ENCODE measurements around the gene PRMT7.

The PRMT7 gene

DNA sequence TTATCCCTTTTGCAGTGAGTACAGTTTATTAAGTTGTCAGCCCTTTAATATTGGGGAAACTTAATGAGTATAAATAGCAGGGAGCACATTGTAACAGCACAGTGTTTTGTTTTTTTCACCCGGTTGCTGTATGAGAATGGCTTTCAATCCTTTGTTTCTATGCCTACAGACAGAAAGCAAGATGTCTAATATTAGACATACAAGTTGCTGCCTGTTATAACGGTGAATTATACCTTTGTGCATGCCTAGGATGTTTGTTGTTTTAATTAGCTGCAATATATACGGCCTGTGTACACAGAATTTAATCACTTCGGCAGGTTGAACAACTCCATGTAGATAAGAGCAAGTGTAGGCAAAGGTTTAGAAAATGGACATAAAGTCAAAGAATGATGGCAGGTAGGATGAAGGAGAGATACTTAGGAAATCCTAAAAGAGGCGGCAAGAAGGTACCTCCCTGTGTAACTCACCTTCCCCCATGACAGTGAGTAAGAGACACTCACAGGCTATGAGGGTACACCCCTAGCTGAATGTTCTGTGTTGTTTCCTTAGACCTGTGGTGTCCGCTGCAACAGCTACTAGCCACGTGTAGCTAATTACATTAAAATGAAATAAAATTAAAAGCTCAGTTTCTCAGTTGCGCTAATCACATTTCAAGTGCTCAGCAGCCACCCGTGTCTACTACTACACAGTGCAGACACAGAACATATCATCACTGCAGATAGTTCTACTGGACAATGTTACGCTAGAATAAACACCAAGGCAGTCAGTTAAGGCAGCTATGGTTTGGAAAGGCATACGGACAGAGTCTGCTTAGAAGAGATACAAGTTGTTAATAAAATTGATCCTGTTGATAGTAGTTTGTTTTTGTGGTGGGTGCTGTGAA is 11.0 kb upstream of the PRMT7 start:
- no peaks in the 10 kb centered on the region for H3K27me3 ChIP-seq (ENCODE audit: insufficient read depth, low read length)
- H3K4me3 ChIP-seq (ENCODE audit: low read length), result no peak overlapping the region
- peaks cover 75% of the 10 kb centered on the region for H3K36me3 ChIP-seq (ENCODE audit: insufficient read depth, low read length)
- H3K9me3 ChIP-seq (ENCODE audit: low read length), result no peaks in the 10 kb centered on the region
- no peak overlapping the region for H2AFZ ChIP-seq (ENCODE audit: low read depth, low read length)
- peaks cover 2% of the 10 kb centered on the region for H3K4me1 ChIP-seq (ENCODE audit: insufficient read depth, low read length)

DNA sequence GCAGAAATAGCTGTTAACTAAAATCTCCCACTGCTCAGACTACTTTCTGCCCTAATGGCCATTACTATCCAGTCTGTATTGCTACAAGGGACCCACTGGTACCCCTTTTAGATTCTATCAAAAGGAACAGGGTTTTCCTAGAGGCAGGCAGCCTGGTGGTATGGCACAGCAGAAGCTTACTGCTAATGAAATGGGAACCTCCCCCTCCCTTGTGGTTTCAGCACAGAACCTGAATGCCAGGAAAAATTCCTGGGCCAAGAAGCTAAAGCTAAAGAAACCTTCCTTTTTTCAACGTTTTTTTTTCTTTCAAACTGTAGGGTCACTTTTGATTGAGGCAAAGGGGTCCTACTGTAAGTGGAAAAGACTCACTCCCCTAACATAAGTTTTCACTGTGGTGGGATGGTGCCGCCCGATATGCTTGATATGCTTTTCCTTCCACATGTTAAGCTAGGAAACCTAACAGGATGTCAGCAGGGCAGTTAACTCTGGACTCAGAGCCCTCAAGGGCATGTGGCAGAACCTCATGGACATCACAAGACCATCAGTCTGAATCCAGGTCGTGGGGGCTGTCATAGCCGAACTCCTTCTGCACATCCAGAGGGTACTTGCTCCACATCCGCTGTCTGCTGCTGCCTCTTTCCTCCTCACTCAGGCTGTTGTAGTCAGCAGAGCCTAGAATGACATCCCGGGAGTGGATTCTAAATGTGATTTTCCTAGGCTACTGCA is 9.9 kb upstream of the PRMT7 start:
- H3K36me3 ChIP-seq (ENCODE audit: insufficient read depth, low read length), result peaks cover 82% of the 10 kb centered on the region
- H3K9me3 ChIP-seq (ENCODE audit: low read length), result no peaks in the 10 kb centered on the region
- H3K4me1 ChIP-seq (ENCODE audit: insufficient read depth, low read length), result peaks cover 2% of the 10 kb centered on the region

DNA sequence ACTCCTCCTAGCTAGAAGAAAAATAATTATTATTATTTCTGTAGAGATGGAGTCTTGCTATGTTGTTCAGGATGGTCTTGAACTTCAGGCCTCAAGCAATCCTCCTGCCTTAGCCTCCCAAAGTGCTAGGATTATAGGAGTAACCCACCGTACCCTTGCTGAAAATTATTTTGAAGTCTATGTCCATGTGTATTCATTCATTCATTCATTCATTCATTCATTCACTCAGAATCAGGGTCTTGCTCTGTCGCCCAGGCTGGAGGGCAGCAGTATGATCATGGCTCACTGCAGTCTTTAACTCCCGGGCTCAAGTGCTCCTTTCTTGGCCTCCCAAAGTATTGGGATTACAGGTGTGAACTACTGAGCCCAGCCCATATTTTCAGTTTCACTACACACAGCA is 4.2 kb upstream of the PRMT7 start:
- H2AFZ ChIP-seq (ENCODE audit: low read depth, low read length), result no peak overlapping the region
- H3K9me3 ChIP-seq (ENCODE audit: low read length), result no peaks in the 10 kb centered on the region
- peaks cover 45% of the 10 kb centered on the region for H3K36me3 ChIP-seq (ENCODE audit: insufficient read depth, low read length)
- peaks cover 14% of the 10 kb centered on the region for H3K4me1 ChIP-seq (ENCODE audit: insufficient read depth, low read length)
- H3K27me3 ChIP-seq (ENCODE audit: insufficient read depth, low read length), result no peaks in the 10 kb centered on the region
- H3K4me3 ChIP-seq (ENCODE audit: low read length), result no peak overlapping the region

More for the DNA sequence above, 9.9 kb upstream of the PRMT7 start:
- H3K4me3 ChIP-seq (ENCODE audit: low read length), result no peak overlapping the region
- no peaks in the 10 kb centered on the region for H3K27me3 ChIP-seq (ENCODE audit: insufficient read depth, low read length)
- no peak overlapping the region for H2AFZ ChIP-seq (ENCODE audit: low read depth, low read length)

DNA sequence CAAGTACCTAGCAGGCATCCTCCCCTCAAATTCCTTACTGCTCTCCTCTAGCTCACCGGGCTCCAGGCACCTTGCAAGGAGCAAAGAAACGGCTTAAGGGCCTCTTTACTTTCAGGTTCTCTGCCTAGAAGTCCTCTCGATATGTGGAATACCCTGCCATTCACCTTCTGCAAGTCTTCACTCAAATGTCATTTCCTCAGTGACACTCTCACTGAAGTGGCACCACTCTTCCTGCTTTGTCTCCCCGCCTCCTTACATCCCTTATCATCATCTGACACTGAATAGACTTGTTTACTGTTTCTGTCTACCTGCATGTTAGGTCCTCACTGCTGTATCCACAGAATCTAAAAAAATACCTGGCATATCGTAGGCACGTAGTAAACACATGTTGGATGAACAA is 1.0 kb upstream of the PRMT7 start:
- peaks cover 22% of the 10 kb centered on the region for H3K4me1 ChIP-seq (ENCODE audit: insufficient read depth, low read length)
- H3K4me3 ChIP-seq (ENCODE audit: low read length), result peak overlapping the region; percentile 86
- H3K27me3 ChIP-seq (ENCODE audit: insufficient read depth, low read length), result no peaks in the 10 kb centered on the region
- no peak overlapping the region for H2AFZ ChIP-seq (ENCODE audit: low read depth, low read length)
- no peaks in the 10 kb centered on the region for H3K9me3 ChIP-seq (ENCODE audit: low read length)
- peaks cover 32% of the 10 kb centered on the region for H3K36me3 ChIP-seq (ENCODE audit: insufficient read depth, low read length)

DNA sequence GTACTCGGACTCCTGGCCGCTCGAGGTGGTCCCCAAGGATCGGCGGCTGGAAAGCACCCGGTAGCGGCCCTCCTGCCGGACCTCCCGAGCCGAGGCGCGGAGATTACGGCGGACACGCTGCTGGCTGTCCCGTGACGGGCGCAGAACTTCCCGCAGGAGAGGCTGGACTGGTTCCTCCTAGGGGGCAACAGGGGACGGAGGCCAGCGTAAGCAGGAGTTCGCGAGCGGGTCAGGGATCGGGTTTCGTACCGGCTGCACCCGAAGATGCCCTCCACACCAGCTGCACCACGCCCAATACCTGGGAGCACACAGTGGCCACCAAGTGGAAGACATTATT is 414 bp upstream of the PRMT7 start:
- Histone ChIP-seq H2AFZ (ENCODE audit: low read depth, low read length) (peak overlapping the region; percentile 72), H3K27me3 (ENCODE audit: insufficient read depth, low read length) (no peaks in the 10 kb centered on the region), H3K9me3 (ENCODE audit: low read length) (no peaks in the 10 kb centered on the region), H3K36me3 (ENCODE audit: insufficient read depth, low read length) (peaks cover 32% of the 10 kb centered on the region), H3K4me1 (ENCODE audit: insufficient read depth, low read length) (peaks cover 22% of the 10 kb centered on the region), H3K4me3 (ENCODE audit: low read length) (peak overlapping the region; percentile 86)

DNA sequence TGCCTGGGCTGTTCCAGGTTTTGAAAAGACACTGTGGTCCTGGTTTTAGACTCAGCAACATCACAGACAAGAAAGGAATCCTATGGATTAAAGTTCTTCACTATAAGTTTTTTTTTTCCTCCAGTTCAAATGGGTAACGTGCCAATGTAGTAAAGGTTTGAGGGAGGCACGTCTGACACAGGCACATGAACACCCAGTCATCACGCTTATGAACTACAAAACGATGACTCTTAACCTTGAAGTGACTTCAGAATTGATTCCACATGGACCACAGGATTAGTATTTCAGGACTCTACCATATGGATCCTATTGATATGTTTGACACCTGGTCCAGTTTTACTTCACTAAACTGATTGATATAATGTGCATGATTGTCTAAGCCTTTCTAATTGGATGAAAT is 2.3 kb downstream of the PRMT7 start:
- Histone ChIP-seq H2AFZ (ENCODE audit: low read depth, low read length) (no peak overlapping the region), H3K4me3 (ENCODE audit: low read length) (no peak overlapping the region), H3K27me3 (ENCODE audit: insufficient read depth, low read length) (no peaks in the 10 kb centered on the region), H3K36me3 (ENCODE audit: insufficient read depth, low read length) (peaks cover 34% of the 10 kb centered on the region), H3K4me1 (ENCODE audit: insufficient read depth, low read length) (peaks cover 22% of the 10 kb centered on the region), H3K9me3 (ENCODE audit: low read length) (no peaks in the 10 kb centered on the region)

DNA sequence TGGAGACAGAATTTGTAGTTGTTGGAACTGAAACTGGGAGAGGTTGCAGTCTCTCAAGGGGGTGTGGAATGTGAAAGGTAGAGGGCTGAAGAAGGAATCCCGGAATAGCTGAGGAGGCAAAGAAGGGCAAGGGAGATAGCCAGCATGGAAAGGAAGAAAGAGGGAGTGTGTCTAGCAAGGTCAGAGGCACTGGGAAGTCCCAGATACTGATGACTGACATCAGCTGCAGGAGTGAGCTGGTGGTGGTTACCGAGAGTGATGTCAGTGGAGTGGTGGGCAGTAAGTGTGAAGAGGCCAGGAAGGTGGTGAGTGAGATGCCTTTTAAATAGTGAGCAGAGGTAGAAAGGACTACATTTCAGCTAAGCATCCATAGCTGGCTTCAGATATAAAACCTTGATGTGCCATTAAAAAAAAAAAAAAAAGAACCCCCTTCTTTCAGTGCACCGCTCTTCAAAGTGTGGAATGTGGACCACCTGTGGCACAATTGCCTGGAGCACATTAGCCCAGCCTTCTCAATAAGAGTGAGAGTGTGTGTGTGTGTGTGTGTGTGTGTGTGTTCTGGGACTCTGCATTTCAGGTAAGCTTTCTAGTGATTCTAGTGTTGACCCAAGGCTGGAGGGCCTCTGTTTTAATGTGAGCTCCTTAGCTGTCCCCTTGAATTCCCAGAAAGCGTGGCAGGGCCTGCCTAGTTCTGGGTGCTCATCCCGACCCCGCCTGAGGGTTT is 8.5 kb downstream of the PRMT7 start:
- Histone ChIP-seq H2AFZ (ENCODE audit: low read depth, low read length) (no peak overlapping the region), H3K27me3 (ENCODE audit: insufficient read depth, low read length) (no peaks in the 10 kb centered on the region), H3K9me3 (ENCODE audit: low read length) (no peaks in the 10 kb centered on the region), H3K4me1 (ENCODE audit: insufficient read depth, low read length) (no peaks in the 10 kb centered on the region), H3K36me3 (ENCODE audit: insufficient read depth, low read length) (peaks cover 63% of the 10 kb centered on the region), H3K4me3 (ENCODE audit: low read length) (no peak overlapping the region)

DNA sequence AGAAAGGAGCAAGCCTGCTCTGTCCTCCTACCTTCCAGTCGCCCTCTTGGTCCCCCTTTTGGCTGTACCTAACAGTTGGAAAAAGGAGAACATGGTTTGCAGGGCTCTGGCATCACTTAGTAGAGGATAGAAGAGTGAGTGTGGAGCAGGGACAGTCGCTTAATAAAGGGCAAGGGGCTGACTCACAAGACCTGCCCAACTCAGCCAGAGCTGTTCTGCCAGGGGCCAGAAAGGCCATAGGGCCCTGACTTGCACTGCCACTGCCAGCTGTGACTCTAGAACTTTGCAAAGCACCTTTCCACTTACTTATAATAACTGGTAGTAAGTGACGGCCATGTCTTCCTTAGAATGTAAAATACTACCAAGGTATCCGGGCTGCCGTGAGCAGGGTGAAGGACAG is 13.5 kb downstream of the PRMT7 start:
- no peak overlapping the region for H3K4me3 ChIP-seq (ENCODE audit: low read length)
- no peaks in the 10 kb centered on the region for H3K9me3 ChIP-seq (ENCODE audit: low read length)
- no peaks in the 10 kb centered on the region for H3K4me1 ChIP-seq (ENCODE audit: insufficient read depth, low read length)
- no peak overlapping the region for H2AFZ ChIP-seq (ENCODE audit: low read depth, low read length)
- H3K36me3 ChIP-seq (ENCODE audit: insufficient read depth, low read length), result peaks cover 53% of the 10 kb centered on the region
- no peaks in the 10 kb centered on the region for H3K27me3 ChIP-seq (ENCODE audit: insufficient read depth, low read length)

DNA sequence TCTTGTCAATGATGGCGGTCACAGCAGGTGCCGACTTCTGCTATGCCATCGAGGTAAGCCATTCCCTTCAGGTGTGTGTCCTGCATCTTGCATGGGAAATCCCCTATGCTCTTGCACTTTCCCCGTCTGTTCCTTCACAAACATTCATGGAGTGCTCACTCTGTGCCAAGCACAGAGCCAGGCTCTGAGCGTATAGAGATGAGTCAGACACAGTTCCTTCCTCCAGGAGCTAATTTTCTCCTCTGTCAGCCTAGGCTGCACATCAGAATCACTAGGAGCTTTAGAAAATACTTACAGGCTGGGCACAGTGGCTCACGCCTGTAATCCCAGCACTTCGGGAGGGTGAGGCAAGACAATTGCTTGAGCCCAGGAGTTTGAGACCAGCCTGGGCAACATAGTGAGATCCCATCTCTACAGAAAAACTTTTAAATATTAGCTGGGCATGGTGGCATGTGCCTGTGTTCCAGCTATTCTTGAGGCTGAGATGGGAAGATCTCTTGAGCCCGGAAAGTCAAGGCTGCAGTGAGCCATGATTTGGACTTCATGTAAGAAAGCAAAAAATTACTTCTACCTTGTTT is 14.1 kb downstream of the PRMT7 start:
- no peaks in the 10 kb centered on the region for H3K27me3 ChIP-seq (ENCODE audit: insufficient read depth, low read length)
- H3K4me1 ChIP-seq (ENCODE audit: insufficient read depth, low read length), result no peaks in the 10 kb centered on the region
- H3K4me3 ChIP-seq (ENCODE audit: low read length), result no peak overlapping the region
- no peak overlapping the region for H2AFZ ChIP-seq (ENCODE audit: low read depth, low read length)
- H3K36me3 ChIP-seq (ENCODE audit: insufficient read depth, low read length), result peaks cover 53% of the 10 kb centered on the region
- no peaks in the 10 kb centered on the region for H3K9me3 ChIP-seq (ENCODE audit: low read length)

DNA sequence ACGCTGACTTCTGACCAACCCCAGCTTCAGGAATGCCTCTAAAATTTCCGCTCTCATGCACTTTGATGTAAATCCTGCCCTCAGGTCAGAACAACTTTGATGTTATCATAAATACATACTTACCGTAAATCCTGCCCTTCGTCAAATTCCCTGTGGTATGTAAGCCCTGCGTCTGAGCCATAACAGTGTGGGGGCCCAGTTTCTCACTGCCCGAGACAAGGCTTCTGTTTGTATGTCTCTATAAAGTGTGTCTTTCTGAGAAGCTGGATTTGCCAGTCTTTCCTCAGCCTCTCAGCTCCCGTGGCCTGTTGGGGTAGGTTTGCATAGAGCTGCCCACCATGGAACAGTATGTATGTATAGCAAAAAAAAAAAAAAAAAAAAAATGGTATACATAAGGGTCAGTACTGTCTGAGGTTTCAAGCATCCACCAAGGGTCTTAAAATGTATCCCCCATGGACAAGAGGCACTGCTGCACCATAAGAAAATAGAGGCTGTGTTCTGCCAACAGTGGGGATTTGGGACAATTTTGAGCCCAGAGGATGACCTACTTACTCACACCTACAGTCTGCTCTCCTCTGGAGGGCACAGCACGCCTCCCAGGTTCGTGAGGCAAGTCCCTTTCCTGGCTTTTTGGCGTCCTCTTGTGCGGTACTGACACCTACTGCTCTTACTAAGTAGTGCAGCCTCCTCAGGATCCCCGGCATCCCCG is 17.5 kb downstream of the PRMT7 start:
- H3K27me3 ChIP-seq (ENCODE audit: insufficient read depth, low read length), result no peaks in the 10 kb centered on the region
- no peaks in the 10 kb centered on the region for H3K9me3 ChIP-seq (ENCODE audit: low read length)
- H3K4me1 ChIP-seq (ENCODE audit: insufficient read depth, low read length), result no peaks in the 10 kb centered on the region
- no peak overlapping the region for H2AFZ ChIP-seq (ENCODE audit: low read depth, low read length)
- H3K36me3 ChIP-seq (ENCODE audit: insufficient read depth, low read length), result peaks cover 51% of the 10 kb centered on the region
- H3K4me3 ChIP-seq (ENCODE audit: low read length), result no peak overlapping the region

DNA sequence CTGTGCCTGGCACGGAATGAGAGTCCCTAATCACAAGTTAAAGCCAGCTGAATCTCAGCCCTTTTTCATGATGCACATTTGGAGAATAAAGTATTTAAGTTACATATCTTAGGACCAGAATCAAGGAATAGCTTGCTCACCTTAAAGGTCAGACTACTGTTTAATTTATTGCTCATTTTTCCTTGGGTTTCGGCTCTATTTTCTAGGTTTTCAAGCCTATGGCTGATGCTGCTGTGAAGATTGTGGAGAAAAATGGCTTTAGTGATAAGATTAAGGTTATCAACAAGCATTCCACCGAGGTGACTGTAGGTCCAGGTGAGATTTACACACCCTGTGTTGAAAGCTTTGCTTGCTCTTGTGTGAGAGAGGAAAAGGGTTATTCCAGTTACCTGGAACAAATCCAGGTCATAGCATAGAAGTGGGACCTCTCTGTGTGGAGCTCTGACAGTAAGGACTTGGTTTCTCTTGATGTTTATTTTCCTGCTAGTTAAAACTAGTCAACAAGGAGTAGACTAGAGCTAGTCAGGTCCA is 18.1 kb downstream of the PRMT7 start:
- Histone ChIP-seq H3K36me3 (ENCODE audit: insufficient read depth, low read length) (peaks cover 49% of the 10 kb centered on the region), H3K4me1 (ENCODE audit: insufficient read depth, low read length) (no peaks in the 10 kb centered on the region), H3K4me3 (ENCODE audit: low read length) (no peak overlapping the region)

DNA sequence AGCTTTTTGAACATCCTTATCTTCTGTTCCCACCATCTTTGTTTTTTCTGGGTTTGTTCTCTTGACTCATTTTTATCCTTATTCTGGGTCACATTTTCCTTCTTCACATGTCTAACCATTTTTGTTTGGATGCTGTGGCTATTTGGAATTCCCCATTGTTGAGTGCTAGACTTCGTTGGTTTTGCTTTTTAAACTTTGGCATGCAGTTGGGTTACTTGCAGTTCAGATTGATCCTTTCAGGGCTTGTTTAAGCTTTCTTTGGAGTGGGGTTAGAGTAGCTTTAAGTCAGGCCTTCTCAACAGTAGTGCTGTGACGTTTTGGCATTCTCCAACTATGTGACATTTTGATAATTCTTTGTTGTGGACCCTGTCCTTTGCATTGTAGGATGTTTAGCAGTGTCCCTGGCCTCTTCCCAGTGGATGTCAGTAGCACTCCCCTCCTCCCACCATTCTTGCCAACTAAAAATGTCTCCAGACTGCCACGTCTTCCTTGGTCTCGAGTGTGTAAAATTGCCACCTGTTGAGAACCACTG is 21.1 kb downstream of the PRMT7 start:
- Histone ChIP-seq H3K4me3 (ENCODE audit: low read length) (no peak overlapping the region), H3K9me3 (ENCODE audit: low read length) (no peaks in the 10 kb centered on the region), H3K36me3 (ENCODE audit: insufficient read depth, low read length) (peaks cover 40% of the 10 kb centered on the region), H2AFZ (ENCODE audit: low read depth, low read length) (no peak overlapping the region), H3K4me1 (ENCODE audit: insufficient read depth, low read length) (no peaks in the 10 kb centered on the region), H3K27me3 (ENCODE audit: insufficient read depth, low read length) (no peaks in the 10 kb centered on the region)

More for the DNA sequence above, 18.1 kb downstream of the PRMT7 start:
- no peaks in the 10 kb centered on the region for H3K27me3 ChIP-seq (ENCODE audit: insufficient read depth, low read length)
- no peaks in the 10 kb centered on the region for H3K9me3 ChIP-seq (ENCODE audit: low read length)
- H2AFZ ChIP-seq (ENCODE audit: low read depth, low read length), result no peak overlapping the region

All from neuron (in vitro differentiated cells).